ENCODE measurements around the gene ACTN1.

ACTN1 gene

GRCh38 chr14:68879321-68879781 lies 99.8 kb downstream of the ACTN1 start:
- no peak for DNase-seq (ENCODE audit: low spot score)
- TF ChIP-seq, protein P1, sequence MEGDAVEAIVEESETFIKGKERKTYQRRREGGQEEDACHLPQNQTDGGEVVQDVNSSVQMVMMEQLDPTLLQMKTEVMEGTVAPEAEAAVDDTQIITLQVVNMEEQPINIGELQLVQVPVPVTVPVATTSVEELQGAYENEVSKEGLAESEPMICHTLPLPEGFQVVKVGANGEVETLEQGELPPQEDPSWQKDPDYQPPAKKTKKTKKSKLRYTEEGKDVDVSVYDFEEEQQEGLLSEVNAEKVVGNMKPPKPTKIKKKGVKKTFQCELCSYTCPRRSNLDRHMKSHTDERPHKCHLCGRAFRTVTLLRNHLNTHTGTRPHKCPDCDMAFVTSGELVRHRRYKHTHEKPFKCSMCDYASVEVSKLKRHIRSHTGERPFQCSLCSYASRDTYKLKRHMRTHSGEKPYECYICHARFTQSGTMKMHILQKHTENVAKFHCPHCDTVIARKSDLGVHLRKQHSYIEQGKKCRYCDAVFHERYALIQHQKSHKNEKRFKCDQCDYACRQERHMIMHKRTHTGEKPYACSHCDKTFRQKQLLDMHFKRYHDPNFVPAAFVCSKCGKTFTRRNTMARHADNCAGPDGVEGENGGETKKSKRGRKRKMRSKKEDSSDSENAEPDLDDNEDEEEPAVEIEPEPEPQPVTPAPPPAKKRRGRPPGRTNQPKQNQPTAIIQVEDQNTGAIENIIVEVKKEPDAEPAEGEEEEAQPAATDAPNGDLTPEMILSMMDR (IDR thresholded peaks at IDR 0.05; ENCODE audit: extremely low read depth, insufficient read depth, missing control alignments): no peak
- in situ Hi-C loops (cut with MboI; ENCODE audit: low pct_unique_long_range_greater_than_20kb, low sequenced_read_pairs, unreplicated experiment): no loop called here

DNA sequence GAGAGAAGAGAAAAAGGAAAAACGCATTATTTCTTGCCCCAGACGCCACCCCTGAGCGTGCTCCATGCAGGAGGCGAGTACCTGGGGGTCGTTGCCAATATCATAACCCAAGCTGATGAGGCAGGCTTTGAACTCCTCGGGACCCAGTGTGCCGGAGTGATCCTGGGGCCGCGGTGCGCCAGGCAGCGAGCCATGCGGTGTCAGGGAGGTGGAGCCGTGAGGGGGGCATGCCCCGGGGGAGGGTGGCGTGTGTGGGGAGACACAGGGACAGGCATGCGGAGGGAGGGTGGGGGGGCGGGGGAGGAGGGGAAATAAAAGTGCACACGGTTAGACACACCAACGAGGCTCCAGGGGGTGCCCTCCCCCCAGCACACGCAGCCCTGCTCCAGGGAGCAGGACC lies 100.2 kb downstream of the ACTN1 start:
- in situ Hi-C loops (cut with MboI; ENCODE audit: low pct_unique_long_range_greater_than_20kb, low sequenced_read_pairs, unreplicated experiment): no loop called here
- TF ChIP-seq, protein P1 (IDR thresholded peaks at IDR 0.05; ENCODE audit: extremely low read depth, insufficient read depth, missing control alignments): no peak
- no peak for DNase-seq (ENCODE audit: low spot score)

GRCh38 chr14:68877993-68878575 lies 101.0 kb downstream of the ACTN1 start:
- no peak for DNase-seq (ENCODE audit: low spot score)
- TF ChIP-seq, protein P1 (IDR thresholded peaks at IDR 0.05; ENCODE audit: extremely low read depth, insufficient read depth, missing control alignments): no peak
- in situ Hi-C loops (cut with MboI; ENCODE audit: low pct_unique_long_range_greater_than_20kb, low sequenced_read_pairs, unreplicated experiment): no loop called here

DNA sequence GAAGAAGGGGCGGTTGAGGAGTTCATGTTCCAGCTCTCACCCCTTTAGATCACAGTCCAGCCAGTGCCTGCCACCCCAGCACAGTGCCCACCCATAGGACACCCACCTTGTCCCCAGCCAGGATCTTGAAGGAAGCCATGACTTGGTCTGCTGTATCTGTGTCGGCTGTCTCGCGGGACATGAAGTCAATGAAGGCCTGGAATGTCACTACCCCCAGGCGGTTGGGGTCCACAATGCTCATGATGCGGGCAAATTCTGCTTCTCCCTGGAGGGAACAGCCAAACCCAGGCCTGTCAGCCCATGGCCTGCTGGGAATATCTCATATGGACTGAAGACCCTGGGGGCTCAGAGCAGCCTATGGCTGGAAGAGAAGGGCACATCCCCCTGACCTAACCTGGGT lies 102.1 kb downstream of the ACTN1 start:
- in situ Hi-C loops (cut with MboI; ENCODE audit: low pct_unique_long_range_greater_than_20kb, low sequenced_read_pairs, unreplicated experiment): no loop called here
- no peak for DNase-seq (ENCODE audit: low spot score)
- TF ChIP-seq, protein P1 (IDR thresholded peaks at IDR 0.05; ENCODE audit: extremely low read depth, insufficient read depth, missing control alignments): no peak

DNA sequence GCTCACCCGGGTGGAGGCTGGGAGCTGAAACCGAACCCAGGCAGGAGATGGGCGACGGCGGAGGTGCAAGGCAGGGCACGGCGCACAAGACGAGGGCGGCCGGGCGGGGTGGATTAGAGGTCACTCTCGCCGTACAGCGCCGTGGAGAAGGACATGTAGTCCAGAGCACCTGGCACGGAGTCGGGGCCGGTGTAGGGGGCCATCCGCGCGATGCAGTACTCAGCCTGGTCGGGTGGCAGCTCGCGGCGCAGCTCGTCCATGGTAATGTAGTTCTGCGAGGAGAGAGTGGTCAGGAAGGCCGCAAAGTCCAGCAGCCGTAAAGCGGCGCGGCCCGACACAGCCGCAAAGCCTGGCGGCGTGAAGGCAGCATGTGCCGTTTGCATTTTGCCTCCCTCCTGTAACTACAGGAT lies 104.4 kb downstream of the ACTN1 start:
- in situ Hi-C loops (cut with MboI; ENCODE audit: low pct_unique_long_range_greater_than_20kb, low sequenced_read_pairs, unreplicated experiment): no loop called here

GRCh38 chr14:68873376-68873775 lies 105.7 kb downstream of the ACTN1 start:
- no peak for DNase-seq (ENCODE audit: low spot score)
- in situ Hi-C loops (cut with MboI; ENCODE audit: low pct_unique_long_range_greater_than_20kb, low sequenced_read_pairs, unreplicated experiment): no loop called here
- TF ChIP-seq, protein P1 (IDR thresholded peaks at IDR 0.05; ENCODE audit: extremely low read depth, insufficient read depth, missing control alignments): no peak

More for the DNA sequence above, 104.4 kb downstream of the ACTN1 start:
- DNase-seq (ENCODE audit: low spot score): no peak
- TF ChIP-seq, protein P1 (IDR thresholded peaks at IDR 0.05; ENCODE audit: extremely low read depth, insufficient read depth, missing control alignments): no peak

Measured in GM13977 (cell line).